Loucy (cell line): ENCODE measurements around the gene VSTM2B.

Source experiments
- H2AFZ ChIP-seq: fragments of 200-600 bp; sonication (generic); 2 replicates; pipeline ENCODE4 v1.6.0; 2016; ENCODE audit warnings: antibody characterized with exemption, mild to moderate bottlenecking, low read length, moderate library complexity
- H3F3A ChIP-seq: fragments of 200-600 bp; 2 replicates; pipeline ENCODE4 v1.6.0; 2016; ENCODE audit warnings: antibody characterized with exemption, low read depth, mild to moderate bottlenecking
- H3K27me3 ChIP-seq: fragments of 200-600 bp; sonication (generic); 2 replicates; pipeline ENCODE4 v1.6.1; 2014; ENCODE audit warnings: low read length, mild to moderate bottlenecking; ENCODE audit not compliant: insufficient read depth, poor library complexity, severe bottlenecking
- H3K36me3 ChIP-seq: fragments of 200-600 bp; sonication (generic); 2 replicates; pipeline ENCODE4 v1.6.1; 2016; ENCODE audit warnings: low read length; ENCODE audit not compliant: insufficient read depth
- H3K4me1 ChIP-seq: fragments of 200-600 bp; sonication (generic); 2 replicates; pipeline ENCODE4 v1.5.1; 2014; ENCODE audit warnings: low read length, mild to moderate bottlenecking; ENCODE audit not compliant: insufficient read depth, poor library complexity, severe bottlenecking
- H3K4me2 ChIP-seq: fragments of 200-600 bp; sonication (generic); 2 replicates; pipeline ENCODE4 v1.6.0; 2014; ENCODE audit warnings: antibody characterized with exemption, low read length, low read depth, mild to moderate bottlenecking; ENCODE audit not compliant: poor library complexity, severe bottlenecking
- H3K4me3 ChIP-seq: fragments of 200-600 bp; sonication (generic); 2 replicates; pipeline ENCODE4 v1.5.1; 2014; ENCODE audit warnings: low read length, mild to moderate bottlenecking, mixed read lengths; ENCODE audit not compliant: poor library complexity, severe bottlenecking
- H3K79me2 ChIP-seq: fragments of 200-600 bp; sonication (generic); 2 replicates; pipeline ENCODE4 v1.6.1; 2014; ENCODE audit warnings: low read length; ENCODE audit not compliant: insufficient read depth
- H3K9ac ChIP-seq: fragments of 200-600 bp; sonication (generic); 2 replicates; pipeline ENCODE4 v1.6.0; 2014; ENCODE audit warnings: mild to moderate bottlenecking, low read depth, low read length, moderate library complexity; ENCODE audit not compliant: poor library complexity, severe bottlenecking
- H3K9me2 ChIP-seq: fragments of 200-600 bp; sonication (generic); replicated peaks from 2 replicates; pipeline ENCODE4 v1.6.1; 2016; ENCODE audit warnings: low read depth, low read length, mixed read lengths
- H3K9me3 ChIP-seq: fragments of 200-600 bp; sonication (generic); 2 replicates; pipeline ENCODE4 v1.6.1; 2014; ENCODE audit warnings: mild to moderate bottlenecking, antibody characterized with exemption, low read length, low read depth; ENCODE audit not compliant: insufficient read depth
- H4K20me1 ChIP-seq: fragments of 200-600 bp; sonication (generic); 2 replicates; pipeline ENCODE4 v1.6.0; 2014; ENCODE audit warnings: antibody characterized with exemption, low read length, mild to moderate bottlenecking; ENCODE audit not compliant: insufficient read depth, poor library complexity, severe bottlenecking
- CTCF ChIP-seq: fragments of 200-600 bp; sonication (generic); conservative IDR thresholded peaks from 2 replicates; pipeline ENCODE4 v1.5.1; 2014; ENCODE audit warnings: mild to moderate bottlenecking, antibody characterized with exemption, low read length
- EZH2phosphoT487 ChIP-seq: fragments of 200-600 bp; IDR thresholded peaks from 2 replicates; pipeline ENCODE4 v1.6.1; 2018; ENCODE audit warnings: antibody characterized with exemption, mild to moderate bottlenecking, moderate library complexity, borderline replicate concordance

VSTM2B gene

GRCh38 chr19:29591670-29592069, 65.9 kb downstream of the VSTM2B start:
- H3K27me3 ChIP-seq = no peaks in the 10 kb centered on the region
- no peaks in the 10 kb centered on the region for H4K20me1 ChIP-seq
- H3K9ac ChIP-seq = no peak overlapping the region
- H2AFZ ChIP-seq = no peak overlapping the region
- no peak overlapping the region for H3K4me3 ChIP-seq
- peaks cover 6% of the 10 kb centered on the region for H3K4me1 ChIP-seq
- H3F3A ChIP-seq = no peaks in the 10 kb centered on the region
- H3K9me2 ChIP-seq = no peaks in the 10 kb centered on the region
- TF ChIP-seq EZH2phosphoT487 (no peak), CTCF (no peak)
- no peaks in the 10 kb centered on the region for H3K9me3 ChIP-seq
- H3K4me2 ChIP-seq = no peak overlapping the region
- no peaks in the 10 kb centered on the region for H3K36me3 ChIP-seq
- H3K79me2 ChIP-seq = no peaks in the 10 kb centered on the region

GRCh38 chr19:29593869-29594268, 68.1 kb downstream of the VSTM2B start:
- Histone ChIP-seq H3K4me1 (no peaks in the 10 kb centered on the region), H3F3A (no peaks in the 10 kb centered on the region), H3K36me3 (no peaks in the 10 kb centered on the region), H3K9me2 (no peaks in the 10 kb centered on the region), H3K27me3 (no peaks in the 10 kb centered on the region), H3K4me3 (no peak overlapping the region), H3K9ac (no peak overlapping the region), H2AFZ (no peak overlapping the region), H3K4me2 (no peak overlapping the region), H4K20me1 (no peaks in the 10 kb centered on the region), H3K79me2 (no peaks in the 10 kb centered on the region), H3K9me3 (no peaks in the 10 kb centered on the region)
- no peak for TF ChIP-seq CTCF
- no peak for TF ChIP-seq EZH2phosphoT487

DNA sequence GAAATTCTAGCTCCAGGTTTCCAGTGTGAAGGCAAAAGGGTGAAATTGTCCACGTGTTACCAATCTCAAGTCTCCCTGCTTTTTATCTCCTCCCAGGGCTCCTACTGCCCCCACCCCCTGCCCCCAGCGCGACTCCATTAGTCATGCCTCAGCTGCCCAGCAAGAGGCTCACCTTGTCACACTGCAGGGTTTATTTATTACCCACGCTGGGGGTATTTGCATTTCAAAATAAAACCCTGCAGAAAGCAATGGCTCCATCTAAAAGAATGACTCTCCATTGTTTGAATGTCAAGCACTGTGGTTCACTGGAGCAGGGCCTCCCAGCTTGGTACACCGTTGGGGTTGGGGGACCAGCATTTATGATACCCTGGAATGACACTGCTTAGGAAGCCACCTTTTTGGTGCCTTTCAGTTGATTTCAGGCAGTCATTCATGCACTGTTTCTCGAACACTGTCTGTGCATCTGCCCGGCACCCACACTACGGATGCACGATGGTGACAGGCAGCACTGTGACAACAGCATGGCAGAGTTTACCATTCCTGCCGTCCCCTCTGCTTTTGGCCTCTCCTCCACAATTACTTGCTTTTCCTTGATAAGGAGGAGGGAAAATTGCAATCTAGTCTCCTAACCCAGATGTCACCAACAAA, 70.4 kb downstream of the VSTM2B start:
- Histone ChIP-seq H3K36me3 (no peaks in the 10 kb centered on the region), H3K4me1 (no peaks in the 10 kb centered on the region), H3K4me2 (no peak overlapping the region), H3K27me3 (no peaks in the 10 kb centered on the region), H3K79me2 (no peaks in the 10 kb centered on the region), H3F3A (no peaks in the 10 kb centered on the region), H3K4me3 (no peak overlapping the region), H2AFZ (no peak overlapping the region), H3K9me2 (no peaks in the 10 kb centered on the region), H3K9me3 (no peaks in the 10 kb centered on the region), H3K9ac (no peak overlapping the region), H4K20me1 (no peaks in the 10 kb centered on the region)
- TF ChIP-seq EZH2phosphoT487 (no peak), CTCF (no peak)
